ENCODE data around the gene GEMIN7.
A peak's percentile ranks its signal among the peaks of the same experiment; 100 is the strongest.

GEMIN7 gene

DNA sequence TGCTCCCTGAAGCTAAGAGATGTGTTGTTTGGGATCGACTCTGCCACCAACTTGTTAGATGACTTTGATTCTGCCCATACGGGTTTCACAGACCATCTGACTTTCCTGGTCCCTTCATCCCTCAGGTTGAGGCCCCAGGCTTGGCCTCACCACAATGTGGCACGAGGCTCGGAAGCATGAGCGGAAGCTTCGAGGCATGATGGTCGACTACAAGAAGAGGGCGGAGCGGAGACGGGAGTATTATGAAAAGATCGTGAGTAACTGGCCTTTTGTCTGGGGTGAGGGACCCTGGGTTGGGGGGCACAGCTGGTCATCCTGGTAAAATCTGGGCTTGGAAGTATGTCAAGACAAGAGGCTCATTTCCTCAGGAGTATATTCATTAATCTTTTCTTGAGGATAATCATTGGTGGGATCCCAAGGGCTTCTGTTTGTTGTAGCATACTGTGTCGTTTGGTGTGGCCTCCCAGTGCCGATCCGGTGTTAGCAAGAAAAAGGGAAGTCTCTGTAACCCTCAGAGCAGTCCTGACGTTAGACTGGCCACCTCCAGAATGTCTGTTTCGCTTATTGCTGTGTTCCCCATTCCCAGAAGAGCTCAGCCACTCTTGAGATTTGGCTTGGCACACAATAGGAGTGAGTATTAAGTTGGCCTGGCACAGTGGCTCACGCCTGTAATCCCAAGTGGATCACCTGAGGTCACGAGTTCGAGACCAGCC, 38.8 kb upstream of the GEMIN7 start:
- DNase-seq (ENCODE audit: low read depth), result no peak
- peak overlapping the region; percentile 91 for H3K4me3 ChIP-seq (ENCODE audit: low read length)
- TF ChIP-seq, protein P1, sequence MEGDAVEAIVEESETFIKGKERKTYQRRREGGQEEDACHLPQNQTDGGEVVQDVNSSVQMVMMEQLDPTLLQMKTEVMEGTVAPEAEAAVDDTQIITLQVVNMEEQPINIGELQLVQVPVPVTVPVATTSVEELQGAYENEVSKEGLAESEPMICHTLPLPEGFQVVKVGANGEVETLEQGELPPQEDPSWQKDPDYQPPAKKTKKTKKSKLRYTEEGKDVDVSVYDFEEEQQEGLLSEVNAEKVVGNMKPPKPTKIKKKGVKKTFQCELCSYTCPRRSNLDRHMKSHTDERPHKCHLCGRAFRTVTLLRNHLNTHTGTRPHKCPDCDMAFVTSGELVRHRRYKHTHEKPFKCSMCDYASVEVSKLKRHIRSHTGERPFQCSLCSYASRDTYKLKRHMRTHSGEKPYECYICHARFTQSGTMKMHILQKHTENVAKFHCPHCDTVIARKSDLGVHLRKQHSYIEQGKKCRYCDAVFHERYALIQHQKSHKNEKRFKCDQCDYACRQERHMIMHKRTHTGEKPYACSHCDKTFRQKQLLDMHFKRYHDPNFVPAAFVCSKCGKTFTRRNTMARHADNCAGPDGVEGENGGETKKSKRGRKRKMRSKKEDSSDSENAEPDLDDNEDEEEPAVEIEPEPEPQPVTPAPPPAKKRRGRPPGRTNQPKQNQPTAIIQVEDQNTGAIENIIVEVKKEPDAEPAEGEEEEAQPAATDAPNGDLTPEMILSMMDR (conservative IDR thresholded peaks at IDR 0.05; ENCODE audit: low read depth, low read length), result no peak

DNA sequence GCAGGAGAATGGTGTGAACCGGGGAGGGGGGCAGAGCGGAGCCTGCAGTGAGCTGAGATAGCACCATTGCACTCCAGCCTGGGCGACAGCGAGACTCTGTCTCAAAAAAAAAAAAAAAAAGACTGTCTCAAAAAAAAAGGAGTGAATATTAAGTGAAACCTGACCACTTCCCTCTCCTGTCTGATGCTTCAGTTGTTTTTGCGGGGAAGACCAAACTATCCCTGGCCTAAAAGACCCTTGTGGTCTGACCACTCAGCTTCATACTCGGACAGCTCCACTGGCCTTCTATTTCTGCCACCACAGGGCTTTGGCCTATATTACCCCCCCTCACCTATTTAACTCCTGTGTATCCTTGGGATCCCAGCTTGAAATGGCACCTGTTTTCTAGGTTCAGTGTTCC, 37.9 kb upstream of the GEMIN7 start:
- TF ChIP-seq, protein P1 (conservative IDR thresholded peaks at IDR 0.05; ENCODE audit: low read depth, low read length), result no peak

DNA sequence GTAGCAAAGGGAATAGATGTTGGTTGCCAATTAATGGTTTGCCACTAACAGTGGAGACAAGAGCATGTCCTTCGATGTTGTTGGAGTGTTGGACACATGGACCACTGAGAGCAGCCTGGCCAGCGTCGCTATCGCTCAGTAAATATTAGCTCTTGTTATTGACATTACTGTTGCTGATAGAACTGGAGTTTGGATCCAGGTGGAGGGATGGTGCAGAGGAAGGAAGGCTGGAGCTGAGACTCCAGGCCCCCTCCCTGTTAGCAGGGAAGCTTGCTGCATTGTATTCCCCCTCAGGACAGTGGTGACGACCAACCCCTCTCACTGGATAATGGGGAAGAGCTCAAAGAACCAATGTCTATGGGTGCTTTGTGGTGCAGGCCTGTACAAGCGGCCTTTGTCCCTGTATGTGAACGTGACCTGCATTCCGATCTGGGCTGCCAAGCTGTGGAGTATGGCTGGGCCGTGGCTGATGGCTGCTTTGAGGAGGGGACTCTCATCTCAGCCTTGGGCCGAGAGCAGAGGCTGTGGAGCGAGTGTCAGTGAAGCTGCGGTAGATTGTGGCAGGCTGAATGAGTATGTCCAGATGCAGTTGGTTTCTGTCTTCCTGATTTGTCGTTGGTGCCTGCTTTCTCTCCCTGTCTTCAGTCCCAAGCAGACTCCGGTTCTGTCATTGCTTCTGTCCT, 33.2 kb upstream of the GEMIN7 start:
- TF ChIP-seq, protein P1 (conservative IDR thresholded peaks at IDR 0.05; ENCODE audit: low read depth, low read length), result no peak
- no peak overlapping the region for H3K4me3 ChIP-seq (ENCODE audit: low read length)
- no peak for DNase-seq (ENCODE audit: low read depth)

More for the DNA sequence above, 37.9 kb upstream of the GEMIN7 start:
- no peak overlapping the region for H3K4me3 ChIP-seq (ENCODE audit: low read length)
- no peak for DNase-seq (ENCODE audit: low read depth)

DNA sequence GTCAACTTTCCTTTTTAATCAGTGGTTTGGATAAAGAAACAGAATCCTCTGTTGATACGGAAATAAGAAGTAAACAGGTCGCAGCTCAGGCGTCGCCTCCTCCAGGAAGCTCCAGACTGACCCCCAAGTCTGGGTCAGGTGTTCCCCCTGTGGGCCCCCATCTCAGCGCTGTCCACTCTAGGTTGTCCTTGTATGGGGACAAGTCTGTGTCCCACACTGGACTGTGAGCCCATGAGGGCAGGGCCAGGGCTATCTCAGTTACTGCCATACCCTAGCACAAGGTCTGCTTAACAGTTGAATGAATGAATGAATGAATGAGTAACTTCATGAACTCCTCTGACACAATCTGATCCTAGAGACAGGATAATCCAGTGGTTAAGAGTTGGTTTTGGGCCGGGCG, 32.7 kb upstream of the GEMIN7 start:
- TF ChIP-seq, protein P1 (conservative IDR thresholded peaks at IDR 0.05; ENCODE audit: low read depth, low read length), result no peak
- H3K4me3 ChIP-seq (ENCODE audit: low read length), result no peak overlapping the region

DNA sequence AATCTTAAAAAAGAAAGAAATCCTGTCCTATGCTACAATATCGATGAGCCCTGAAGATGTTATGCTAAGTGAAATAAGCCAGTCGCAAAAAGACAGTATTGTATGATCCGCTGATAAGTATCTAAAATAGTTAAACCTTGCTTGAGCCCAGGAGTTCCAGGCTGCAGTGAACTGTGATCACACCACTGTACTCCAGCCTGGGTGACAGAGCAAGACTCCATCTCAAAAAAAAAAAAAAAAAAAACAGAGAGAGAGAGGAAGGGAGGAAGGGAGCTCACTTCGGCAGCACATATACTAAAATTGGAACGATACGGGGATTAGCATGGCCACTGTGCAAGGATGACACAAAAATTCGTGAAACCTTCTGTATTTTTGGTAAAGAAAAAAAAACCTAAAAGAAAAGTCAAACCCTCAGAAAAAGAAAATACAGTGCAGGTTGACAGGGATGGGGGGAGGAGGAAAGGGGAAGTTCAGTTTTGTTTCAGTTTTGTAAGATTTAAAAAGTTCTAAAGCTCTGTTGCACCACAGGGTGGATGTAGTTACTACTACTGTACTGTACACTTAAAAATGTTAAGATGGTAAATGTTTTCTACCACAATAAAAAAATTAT, 31.8 kb upstream of the GEMIN7 start:
- no peak for DNase-seq (ENCODE audit: low read depth)
- H3K4me3 ChIP-seq (ENCODE audit: low read length), result no peak overlapping the region

More for the DNA sequence above, 32.7 kb upstream of the GEMIN7 start:
- DNase-seq (ENCODE audit: low read depth), result no peak

DNA sequence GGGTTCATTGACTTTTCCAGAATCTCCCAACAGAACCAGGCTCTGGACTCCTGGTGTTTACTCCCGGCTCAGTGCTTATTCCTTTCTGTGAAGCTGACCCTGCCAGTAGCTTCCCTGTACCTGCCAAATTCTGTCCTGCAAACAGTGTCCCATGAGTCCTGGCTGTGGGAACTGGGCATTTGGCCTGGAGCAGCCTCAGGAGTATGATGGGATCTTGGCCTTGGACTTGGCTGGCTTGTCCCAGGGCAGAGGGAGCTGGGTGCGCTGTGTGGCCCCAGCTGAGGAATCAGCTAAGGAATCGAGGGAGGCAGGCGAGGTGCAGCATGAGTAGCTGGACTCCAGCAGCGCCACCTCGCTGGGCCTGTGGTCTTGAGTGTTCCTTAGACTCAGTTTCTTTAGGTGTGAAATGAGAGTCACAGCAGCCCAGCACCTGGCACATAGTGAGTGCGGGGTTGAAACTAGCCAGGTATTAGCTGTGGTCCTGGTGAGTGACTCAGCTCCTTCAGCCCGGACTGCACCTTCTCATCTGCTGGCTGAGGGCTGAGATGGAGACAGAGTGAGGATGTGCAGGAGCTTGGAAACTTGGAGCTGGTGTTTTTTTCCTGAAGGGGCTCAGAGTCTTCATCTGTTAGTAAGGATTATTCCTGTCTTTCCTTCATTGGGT, 29.9 kb upstream of the GEMIN7 start:
- TF ChIP-seq, protein P1 (conservative IDR thresholded peaks at IDR 0.05; ENCODE audit: low read depth, low read length), result no peak
- H3K4me3 ChIP-seq (ENCODE audit: low read length), result no peak overlapping the region
- no peak for DNase-seq (ENCODE audit: low read depth)

More for the DNA sequence above, 31.8 kb upstream of the GEMIN7 start:
- TF ChIP-seq, protein P1 (conservative IDR thresholded peaks at IDR 0.05; ENCODE audit: low read depth, low read length), result no peak
